GM19467 (cell line): ENCODE measurements around the gene TRMT11.
"Not testable (repeated sequence)": the region's sequence is repeated elsewhere in the genome, so short reads cannot be mapped to it uniquely, and the experiment has no call there.

ENCODE experiments used
- ATAC-seq: cut with Tn5 transposase; IDR thresholded peaks from one replicate; pipeline ENCODE4 v1.9.1; 2021; ENCODE audit warnings: mild to moderate bottlenecking, moderate library complexity; ENCODE audit not compliant: unreplicated experiment

The TRMT11 gene

DNA sequence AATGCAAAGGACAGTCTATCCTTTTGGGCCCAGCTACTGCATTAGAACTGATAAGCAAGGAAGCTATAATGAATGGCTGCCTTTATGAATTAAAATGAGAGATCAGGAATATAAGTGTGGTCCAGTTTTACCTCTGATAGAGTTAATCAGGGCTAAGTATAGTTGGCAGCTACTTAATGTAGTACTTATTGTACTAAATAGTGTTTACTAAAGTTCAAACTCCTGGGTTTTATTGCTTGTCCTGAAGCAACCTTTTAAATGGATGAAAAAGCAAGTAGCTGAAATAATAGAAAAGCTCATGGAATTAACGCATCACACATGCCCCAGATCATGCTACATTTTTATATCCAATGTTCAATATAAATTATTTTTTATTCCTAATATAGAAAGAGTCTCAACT is 5.3 kb downstream of the TRMT11 start:
- ATAC-seq: no peak

DNA sequence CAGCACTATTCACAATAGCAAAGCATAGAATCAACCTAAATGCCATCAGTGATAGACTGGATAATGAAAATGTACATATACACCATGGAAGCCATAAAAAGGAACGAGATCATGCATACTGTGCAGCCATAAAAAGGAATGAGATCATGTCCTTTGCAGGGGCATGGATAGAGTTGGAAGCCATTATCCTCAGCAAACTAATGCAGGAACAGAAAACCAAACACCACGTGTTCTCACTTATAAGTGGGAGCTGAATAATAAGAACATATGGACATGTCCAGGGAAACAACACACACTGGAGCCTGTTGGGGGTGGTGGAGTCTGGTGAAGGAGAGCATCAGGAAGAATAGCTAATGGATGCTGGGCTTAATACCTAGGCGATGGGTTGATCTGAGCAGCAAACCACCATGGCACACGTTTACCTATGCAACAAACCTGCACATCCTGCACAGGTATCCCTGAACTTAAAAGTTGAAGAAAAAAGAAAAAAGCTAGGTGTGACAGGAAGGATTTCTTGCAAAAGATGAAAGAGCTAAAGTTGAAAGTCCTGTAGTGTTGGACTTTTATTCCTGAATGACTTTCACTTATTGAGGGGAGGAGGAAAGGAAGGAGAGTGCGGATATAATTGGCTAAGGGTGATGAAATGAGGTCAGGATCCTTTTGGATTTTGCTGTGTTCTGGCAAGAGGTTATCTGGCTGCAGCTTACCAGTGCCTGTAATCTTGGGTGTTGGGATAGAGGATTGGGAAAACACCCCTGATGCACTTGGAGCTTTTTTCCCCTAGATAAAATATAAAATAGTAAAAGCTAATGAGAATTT is 8.5 kb downstream of the TRMT11 start:
- no peak for ATAC-seq

DNA sequence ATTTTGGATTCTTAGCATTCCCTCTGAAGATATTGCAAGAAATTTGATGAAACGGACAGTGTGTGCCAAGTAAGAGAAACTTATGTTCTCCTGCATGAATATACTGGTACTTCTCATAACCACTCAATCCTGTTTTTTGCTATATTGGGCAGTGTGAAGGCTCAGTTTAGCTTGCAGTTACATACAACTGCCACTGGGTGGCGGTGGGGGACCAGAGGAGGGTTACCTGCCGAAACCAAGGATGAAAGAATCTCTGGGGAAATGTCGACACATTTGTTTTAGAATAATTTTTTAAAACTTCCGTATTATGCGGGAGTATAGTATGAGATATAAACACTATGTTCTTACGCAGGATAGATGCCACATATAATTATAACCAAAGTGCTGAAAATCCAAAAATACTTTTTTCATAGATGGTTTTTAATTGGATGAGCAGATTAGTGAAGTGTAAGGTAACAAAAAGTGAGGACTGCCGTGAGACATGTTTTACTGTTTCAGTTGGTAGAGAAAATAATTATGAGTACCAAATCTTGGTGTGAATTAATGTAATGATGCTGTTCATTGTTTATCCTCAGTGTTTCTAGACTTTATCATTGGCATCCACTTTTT is 9.7 kb downstream of the TRMT11 start:
- ATAC-seq: peak; percentile 99

DNA sequence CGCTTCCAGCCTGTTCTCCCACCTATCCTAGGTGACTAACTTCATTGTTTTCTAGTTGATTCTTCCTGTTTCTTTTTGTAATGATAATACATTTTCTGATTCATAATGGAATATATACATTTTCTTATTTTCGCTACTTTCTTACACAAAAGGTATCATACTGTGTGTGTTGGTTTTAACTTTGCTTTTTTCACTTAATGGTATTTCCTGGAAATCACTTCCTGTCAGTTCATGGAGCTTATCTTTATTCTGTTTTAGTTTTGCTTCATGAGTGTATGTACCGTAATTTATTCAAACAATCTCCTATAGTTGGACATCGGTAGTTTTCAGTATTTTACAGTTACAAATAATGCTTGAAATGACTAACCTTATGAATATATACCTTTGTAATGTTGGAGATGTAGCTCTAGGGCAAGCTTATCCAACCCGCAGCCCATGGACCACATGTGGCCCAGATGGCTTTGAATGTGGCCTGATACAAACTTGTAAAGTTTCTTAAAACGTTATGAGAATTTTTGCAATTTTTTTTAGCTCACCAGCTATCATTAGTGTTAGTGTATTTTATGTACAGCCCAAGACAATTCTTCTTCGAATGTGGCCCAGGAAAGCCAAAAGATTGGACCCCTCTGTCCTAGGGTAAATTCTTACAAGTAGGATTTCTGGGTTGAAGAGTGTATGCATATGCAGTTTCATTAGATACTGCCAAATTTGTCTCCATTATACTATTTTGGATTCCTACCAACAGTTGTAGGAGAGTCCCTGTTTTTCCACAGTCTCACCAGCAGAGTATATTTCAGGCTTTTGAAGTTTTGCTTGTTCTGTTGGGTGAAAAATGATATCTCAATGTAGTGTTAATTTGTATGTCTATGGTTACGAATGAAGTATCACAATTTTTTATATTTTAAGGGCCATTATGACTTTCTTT is 16.7 kb downstream of the TRMT11 start:
- no peak for ATAC-seq

DNA sequence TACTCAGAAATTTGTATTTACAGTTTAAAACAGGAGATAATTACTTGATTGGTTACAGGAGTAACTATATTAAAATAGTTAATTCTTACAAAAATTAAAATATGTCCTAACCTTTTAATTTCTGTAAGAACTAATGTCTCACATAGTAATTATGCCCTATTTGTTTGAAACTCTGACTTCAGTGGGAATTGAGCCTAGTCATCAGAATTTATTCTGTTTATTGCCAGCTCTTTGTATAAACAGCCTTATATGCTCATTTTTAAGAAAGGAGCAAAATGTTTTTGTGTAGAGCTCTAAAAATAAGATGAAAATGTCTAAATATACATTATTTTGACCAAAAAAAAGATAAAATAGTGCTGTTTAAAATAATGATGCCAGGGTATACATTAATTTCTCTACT is 21.5 kb downstream of the TRMT11 start:
- no peak for ATAC-seq

DNA sequence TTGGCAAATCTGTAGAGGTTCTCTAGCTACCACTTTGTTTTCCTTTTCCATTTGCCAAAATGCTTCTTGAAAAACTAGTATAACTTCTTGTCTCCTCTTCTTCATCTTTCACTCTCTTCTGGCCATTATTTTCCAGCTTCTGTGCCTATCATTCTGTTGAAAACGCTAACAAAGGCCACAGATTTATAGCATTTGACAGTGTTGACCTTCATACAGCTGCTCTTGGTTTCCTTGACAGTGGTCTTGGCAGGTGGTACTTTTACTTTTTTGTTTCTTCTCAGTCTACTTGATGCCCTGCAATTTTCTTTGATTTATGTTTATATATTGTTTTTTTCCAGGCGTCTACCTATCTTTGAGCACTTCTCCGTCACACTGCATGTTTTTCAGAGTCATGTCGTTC is 23.7 kb downstream of the TRMT11 start:
- no peak for ATAC-seq

DNA sequence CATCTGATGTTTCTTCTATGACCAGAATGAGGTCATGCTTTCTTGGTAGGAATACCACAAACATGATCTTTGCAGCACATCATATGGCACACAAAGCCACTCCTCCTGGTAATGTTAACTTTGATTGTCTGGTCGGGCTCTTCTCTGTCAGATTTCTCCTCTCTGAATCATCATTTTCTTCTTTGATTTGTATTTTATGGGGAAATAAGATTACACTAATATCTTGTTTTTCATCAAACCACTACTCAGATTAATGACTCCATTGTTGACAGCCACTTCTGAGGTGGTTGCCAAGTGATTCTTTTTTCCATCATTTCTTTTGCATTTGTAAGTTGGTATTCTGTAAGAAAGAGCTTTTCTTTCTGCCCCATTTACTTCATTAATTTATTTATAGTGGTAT is 29.5 kb downstream of the TRMT11 start:
- ATAC-seq: no peak

DNA sequence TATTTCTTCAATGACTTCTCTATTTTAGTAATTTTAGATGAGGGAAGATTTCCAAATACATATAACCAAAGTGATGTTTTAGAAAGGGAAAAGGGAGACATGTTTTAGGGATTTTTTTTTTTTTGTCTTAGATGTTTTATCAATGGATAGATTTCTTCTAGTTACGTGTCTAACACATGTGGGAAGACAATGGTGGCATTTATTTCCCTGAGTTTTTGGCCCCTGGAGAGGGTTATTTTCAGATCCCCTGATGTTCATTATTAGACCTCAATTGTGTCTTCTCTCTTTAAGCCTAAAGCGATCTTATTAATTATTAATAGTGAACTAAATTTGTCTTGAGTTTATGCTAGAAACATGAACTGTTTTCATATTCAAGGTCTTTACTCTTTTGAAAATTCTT is 30.3 kb downstream of the TRMT11 start:
- no peak for ATAC-seq

DNA sequence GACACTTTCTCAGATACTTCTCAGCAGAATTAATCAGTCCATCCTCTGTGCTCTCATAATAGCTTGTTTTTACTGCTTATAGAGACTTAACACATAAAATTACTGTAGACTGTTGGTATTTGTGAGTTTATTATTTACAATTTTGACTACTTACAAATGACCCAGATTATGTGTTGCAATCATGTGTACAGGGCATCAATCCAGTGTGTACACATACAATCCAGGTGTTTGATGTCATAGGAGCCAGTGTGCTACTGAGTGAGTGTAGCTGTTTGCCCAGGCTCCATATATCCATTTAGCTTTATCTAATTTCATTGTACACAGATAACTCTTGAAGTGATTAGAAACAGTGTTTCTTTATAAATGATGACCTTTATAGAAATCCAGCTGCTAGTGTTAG is 31.3 kb downstream of the TRMT11 start:
- no peak for ATAC-seq

DNA sequence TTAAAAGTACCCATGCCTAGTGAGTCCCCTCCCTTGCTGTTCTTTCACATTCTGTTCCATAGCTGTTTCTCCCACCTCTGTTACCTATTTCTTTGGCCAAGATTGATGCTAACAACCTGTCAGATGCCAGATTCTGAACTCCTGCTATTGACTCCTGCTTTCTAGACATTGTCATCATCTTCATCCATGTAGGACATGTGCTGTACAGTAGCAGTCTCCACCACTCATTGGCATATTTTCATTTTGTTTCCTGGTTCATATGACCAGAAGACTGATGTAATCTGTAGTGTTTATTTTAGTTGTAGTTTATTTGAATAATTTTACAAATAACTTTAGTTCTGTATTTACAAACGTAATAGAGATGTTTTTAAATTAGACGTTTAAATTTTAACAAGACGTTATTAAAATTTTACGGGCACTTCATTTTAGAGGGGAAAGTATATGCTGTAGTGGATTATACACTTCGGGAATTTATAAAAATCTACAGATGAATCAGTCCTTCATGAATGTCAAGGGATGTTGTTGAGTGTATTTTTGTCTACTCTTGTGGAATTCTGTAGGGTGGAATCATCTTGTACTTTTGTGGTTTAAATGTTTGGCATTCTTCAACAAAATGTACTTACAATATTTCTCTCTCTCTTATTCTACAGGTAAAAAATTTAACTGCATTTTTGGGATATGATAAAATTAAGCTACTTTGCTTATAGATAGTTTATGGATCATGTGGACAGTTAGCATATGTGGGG is 34.1 kb downstream of the TRMT11 start:
- ATAC-seq: no peak

DNA sequence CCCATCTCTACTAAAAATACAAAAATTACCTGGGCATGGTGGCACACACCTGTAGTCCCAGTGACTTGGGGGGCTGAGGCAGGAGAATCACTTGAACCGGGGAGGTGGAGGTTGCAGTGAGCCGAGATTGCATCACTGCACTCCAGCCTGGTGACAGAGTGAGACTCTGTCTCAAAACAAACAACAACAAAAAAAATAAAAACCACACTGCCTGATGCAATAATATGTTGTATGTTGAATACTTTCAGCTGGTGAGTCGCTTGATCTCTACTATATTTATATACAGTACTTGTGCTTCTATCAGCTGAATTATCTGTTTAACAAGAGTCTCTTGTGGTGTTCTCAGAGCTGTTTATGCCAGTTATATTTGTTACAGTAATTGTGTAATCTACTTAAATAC is 37.1 kb downstream of the TRMT11 start:
- not testable (repeated sequence) for ATAC-seq

DNA sequence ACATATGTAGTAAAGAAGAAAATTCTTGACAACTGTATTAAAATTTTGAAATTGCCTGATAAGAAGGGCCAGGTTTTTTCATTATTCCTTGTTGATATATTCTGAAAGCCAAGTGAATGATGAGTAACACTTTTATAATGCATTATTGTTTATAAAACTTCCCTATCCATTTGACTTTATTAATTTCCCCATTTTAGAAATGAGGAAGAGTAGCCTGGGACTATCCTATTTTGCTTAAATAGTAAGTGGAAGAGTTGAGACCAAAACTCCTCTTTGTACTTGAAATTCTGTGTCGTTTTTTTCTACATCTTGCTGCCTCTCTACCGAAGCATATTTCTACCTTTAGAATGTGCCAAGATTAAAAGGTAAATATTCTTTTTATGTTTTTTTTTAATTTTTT is 39.7 kb downstream of the TRMT11 start:
- ATAC-seq: no peak

DNA sequence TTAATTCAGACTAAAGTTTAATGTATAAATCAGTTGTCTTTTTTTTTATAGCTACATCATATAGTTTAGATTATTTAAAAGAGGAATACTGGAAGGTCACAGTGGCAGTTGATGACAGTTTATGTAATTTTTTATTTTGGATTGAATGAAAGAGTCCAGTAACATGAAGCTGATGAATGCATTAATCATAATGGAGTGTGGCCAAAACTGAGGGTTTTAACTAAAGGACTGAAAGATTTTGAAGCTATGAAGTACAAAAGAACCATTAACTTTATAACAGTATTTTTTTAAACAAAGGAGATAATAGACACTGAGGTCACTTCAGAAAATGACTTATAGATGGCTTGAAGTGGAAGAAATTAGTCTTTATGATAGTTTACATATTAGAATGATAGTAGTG is 41.3 kb downstream of the TRMT11 start:
- no peak for ATAC-seq

DNA sequence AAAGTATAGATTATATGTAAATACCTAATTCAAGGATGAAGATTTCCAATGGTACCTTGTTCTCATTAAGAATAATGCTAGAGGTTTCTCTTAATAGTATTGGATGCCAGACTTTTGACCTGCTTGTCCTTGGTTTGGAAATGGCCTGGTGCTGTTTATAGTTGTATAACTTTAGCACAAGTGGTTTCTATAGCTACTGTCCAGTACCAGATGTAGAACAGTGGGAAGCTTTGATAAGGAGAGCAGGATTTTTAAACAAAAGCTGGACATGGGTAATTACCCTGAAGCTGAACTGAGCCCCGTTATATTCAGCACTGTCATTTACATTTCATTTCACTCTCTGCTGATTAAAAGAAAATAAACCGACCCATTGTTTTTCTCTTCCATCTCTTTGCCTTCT is 43.7 kb downstream of the TRMT11 start:
- no peak for ATAC-seq

DNA sequence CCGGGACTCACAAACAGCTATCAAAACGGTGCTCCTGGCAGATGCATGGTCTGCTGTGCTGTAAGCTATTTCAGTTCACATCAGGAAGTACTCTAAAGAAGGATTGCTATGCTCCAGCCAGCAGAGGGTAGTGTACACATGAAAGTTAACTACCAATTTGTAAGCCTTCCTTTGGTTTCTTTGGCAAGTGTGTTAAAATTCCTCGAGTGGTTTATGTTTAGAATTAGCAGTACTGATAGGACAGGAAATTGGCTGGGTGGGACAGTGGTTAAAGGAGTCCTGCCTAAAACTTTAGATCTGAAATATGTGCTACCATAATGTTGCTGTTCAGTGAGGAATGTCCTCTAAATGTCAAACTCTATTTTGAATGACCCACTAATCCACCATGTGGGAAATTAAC is 47.4 kb downstream of the TRMT11 start:
- no peak for ATAC-seq

DNA sequence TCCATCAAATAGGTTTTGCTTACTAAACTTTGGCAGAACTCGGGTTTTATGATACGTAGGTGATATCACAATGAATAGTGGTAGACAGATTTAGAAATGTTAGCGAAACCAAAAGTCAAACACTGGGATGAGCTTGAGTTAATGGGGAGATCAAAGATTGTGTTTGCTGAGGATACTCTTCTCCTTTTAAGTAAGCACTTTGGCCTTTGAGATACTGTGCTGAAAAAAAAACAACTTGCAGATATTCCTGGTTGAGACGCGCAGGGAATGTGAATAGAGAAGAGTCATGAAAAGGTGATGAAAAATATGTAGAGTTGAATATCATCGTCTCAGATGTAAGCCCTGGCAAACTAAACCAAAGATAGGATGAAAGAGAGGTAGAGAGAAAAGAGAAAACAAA is 48.3 kb downstream of the TRMT11 start:
- ATAC-seq: no peak

DNA sequence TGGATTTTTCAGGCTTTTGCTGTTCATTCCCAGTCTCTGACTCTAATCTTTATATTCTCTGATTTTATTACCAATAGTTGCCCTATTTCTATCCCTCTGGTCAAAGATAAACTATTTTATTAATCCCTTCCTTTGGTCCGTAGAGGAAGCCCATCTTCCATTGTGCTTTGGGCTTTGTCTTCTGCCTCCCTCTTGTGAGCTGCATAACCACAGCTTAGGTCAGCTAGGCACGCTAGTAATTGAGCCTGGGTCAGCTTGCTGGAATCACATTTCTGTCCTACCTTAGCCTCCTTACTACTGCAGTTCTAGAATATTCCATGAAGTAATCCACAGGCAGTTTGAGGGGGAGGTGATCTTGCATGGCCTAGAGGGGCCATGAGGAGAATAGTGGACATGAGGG is 49.4 kb downstream of the TRMT11 start:
- no peak for ATAC-seq

DNA sequence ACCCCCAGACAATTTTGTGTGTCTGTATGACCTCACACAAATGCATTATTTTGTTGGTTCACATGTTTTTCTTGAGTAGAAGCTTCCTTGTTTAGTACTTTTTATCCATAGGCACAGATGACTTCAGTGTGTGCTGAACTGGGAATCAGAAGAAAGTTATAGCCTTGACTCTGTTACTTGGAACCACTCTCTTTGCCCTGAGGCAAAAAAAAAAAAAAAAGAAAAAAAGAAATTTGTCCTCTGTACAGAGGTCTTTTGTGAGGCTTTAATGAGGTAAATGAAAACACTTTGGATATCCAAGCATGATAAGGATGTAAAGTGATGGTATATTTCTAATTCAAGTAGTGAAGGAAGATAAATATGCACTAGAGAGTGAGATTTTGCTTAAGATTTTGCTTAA is 51.9 kb downstream of the TRMT11 start:
- ATAC-seq: no peak

DNA sequence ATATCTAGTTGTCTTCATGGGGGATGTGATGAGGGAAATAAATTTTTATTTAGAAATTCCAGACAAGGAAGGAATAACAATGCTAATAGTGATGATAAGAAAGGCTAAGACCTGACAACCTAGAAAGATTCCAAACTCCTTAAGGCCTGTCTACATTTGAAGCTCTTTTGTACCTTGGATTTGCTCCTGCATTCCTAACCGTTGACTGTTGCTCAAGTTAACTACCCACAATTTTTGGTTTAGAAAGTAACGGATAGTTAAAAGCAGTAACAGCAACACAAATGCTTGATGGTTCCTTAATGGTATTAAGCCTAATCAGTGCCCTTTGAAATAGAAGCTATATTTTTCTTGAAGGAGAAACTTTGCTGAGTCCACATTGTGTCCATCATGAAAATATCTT is 52.9 kb downstream of the TRMT11 start:
- no peak for ATAC-seq

DNA sequence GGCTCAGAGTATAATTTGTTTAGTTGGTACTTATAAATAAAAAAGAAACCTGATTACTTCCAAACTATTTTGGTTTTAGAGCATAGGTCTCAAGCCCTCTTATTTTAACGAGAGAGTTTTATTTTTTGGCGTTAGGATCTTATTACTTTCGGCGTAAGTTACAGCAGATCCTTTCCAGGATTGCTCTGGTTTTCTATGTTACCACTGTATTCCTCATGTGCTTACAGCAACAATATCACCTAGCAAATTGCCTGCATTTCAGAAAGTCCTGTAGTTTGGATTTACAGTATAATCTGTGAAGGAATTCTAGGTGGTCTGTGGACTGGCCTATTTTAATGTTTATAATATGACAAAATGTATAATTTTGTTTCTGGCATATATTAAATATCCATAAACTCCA is 54.1 kb downstream of the TRMT11 start:
- ATAC-seq: no peak

DNA sequence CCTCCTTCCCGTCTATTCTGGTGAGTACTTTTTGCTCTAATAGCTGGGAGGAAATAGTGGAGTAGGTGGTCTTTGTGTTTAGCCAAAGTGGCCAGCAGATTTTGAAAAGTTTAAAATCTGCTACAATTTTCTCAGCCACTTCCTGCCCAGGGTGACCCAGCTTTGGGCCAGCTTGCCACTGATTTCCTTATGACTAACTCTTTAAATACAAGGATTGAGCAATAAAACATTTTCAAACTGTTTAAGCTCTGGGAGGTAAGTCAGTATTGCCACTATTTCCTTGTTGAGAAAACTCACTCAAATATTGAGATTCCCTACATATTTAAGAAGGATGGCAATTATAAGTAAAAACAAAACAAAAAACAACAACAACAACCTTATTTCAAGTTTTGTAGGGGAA is 54.5 kb downstream of the TRMT11 start:
- no peak for ATAC-seq
